Transverse colon (tissue), 4 donors: Measurements from ENCODE around the gene GALNT6.

Experiments
- EP300 ChIP-seq: sonication (generic); formaldehyde crosslinking; IDR thresholded peaks from one replicate; pipeline ENCODE4 v1.6.1; 2017; ENCODE audit warnings: antibody characterized with exemption, low read depth
- POLR2A ChIP-seq: fragments of 450-650 bp; IDR thresholded peaks from one replicate; pipeline ENCODE4 v1.6.1; 2016; ENCODE audit warnings: antibody characterized with exemption, mild to moderate bottlenecking, moderate library complexity
- POLR2AphosphoS5 ChIP-seq, 3 donors: sonication (generic); formaldehyde crosslinking; IDR thresholded peaks; one replicate each; pipeline ENCODE4 v1.6.1; 2016; ENCODE audit warnings: antibody characterized with exemption in 3 of 3
- TF ChIP-seq, protein P1 (sequence below), 5 experiments: fragments of 200-600 bp in 3 of 5; fragments of 450-650 bp in 2 of 5; sonication (generic) in 3 of 5; IDR thresholded peaks; 1 replicate in 2 of 5; 2 replicates in 3 of 5; pipeline ENCODE4 v1.5.1; 2016 to 2017; ENCODE audit warnings: antibody characterized with exemption in 5 of 5, inconsistent platforms in 3 of 5, mild to moderate bottlenecking in 2 of 5, moderate library complexity in 1 of 5

DNA sequence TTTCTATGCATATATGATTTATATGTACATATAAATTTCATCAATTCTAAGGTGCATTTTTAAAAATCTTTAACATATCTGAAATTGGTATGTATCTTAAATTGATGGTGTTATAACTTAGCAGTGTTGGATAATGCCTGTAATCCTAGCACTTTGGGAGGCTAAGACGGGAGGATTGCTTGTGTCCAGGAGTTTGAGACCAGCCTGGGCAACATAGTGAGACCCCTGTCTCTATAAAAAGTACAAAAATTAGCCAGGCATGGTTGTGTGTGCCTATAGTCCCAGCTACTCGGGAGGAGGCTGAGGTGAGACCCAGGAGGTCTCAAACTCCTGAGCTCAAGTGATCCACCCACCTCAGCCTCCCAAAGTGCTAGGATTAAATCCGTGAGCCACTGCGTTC, 6.5 kb upstream of the GALNT6 start:
- TF ChIP-seq, protein P1, sequence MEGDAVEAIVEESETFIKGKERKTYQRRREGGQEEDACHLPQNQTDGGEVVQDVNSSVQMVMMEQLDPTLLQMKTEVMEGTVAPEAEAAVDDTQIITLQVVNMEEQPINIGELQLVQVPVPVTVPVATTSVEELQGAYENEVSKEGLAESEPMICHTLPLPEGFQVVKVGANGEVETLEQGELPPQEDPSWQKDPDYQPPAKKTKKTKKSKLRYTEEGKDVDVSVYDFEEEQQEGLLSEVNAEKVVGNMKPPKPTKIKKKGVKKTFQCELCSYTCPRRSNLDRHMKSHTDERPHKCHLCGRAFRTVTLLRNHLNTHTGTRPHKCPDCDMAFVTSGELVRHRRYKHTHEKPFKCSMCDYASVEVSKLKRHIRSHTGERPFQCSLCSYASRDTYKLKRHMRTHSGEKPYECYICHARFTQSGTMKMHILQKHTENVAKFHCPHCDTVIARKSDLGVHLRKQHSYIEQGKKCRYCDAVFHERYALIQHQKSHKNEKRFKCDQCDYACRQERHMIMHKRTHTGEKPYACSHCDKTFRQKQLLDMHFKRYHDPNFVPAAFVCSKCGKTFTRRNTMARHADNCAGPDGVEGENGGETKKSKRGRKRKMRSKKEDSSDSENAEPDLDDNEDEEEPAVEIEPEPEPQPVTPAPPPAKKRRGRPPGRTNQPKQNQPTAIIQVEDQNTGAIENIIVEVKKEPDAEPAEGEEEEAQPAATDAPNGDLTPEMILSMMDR (IDR thresholded peaks at IDR 0.05): no peak
- TF ChIP-seq POLR2A: no peak
- no peak for TF ChIP-seq EP300
- no peak for TF ChIP-seq POLR2AphosphoS5 (IDR thresholded peaks at IDR 0.05)
